ENCODE results near the gene LRRC8C. TPM values are rescaled to one million over a fixed set of nuclear protein-coding genes. Genes with fewer than 3 reads are reported as not detected.

Gene LRRC8C
- total RNA-seq, 1 donor: 10.8 TPM

- no peak overlapping the region for H3K4me3 ChIP-seq (ENCODE audit: low read depth, low read length)
- TF ChIP-seq CTCF (IDR thresholded peaks at IDR 0.05; ENCODE audit: insufficient read depth, low read depth, low read length): no peak
- DNase-seq (ENCODE audit: low read depth): no peak
These were observed 26.6 kb downstream of the LRRC8C start for GRCh38 chr1:89659322-89660081.

GRCh38 chr1:89660224-89661061 lies 27.5 kb downstream of the LRRC8C start:
- TF ChIP-seq CTCF (IDR thresholded peaks at IDR 0.05; ENCODE audit: insufficient read depth, low read depth, low read length): no peak
- peak; percentile 29 for DNase-seq (ENCODE audit: low read depth)
- H3K4me3 ChIP-seq (ENCODE audit: low read depth, low read length): no peak overlapping the region

GRCh38 chr1:89665941-89666340 lies 33.0 kb downstream of the LRRC8C start:
- no peak overlapping the region for H3K4me3 ChIP-seq (ENCODE audit: low read depth, low read length)
- no peak for TF ChIP-seq CTCF (IDR thresholded peaks at IDR 0.05; ENCODE audit: insufficient read depth, low read depth, low read length)
- DNase-seq (ENCODE audit: low read depth): no peak

- H3K4me3 ChIP-seq (ENCODE audit: low read depth, low read length): no peak overlapping the region
- no peak for TF ChIP-seq CTCF (IDR thresholded peaks at IDR 0.05; ENCODE audit: insufficient read depth, low read depth, low read length)
- DNase-seq (ENCODE audit: low read depth): no peak
These were observed 33.7 kb downstream of the LRRC8C start for GRCh38 chr1:89666640-89667039.

- H3K4me3 ChIP-seq (ENCODE audit: low read depth, low read length): no peak overlapping the region
- no peak for DNase-seq (ENCODE audit: low read depth)
- no peak for TF ChIP-seq CTCF (IDR thresholded peaks at IDR 0.05; ENCODE audit: insufficient read depth, low read depth, low read length)
These were observed 34.8 kb downstream of the LRRC8C start for GRCh38 chr1:89667691-89668090.

- no peak for TF ChIP-seq CTCF (IDR thresholded peaks at IDR 0.05; ENCODE audit: insufficient read depth, low read depth, low read length)
- H3K4me3 ChIP-seq (ENCODE audit: low read depth, low read length): no peak overlapping the region
- no peak for DNase-seq (ENCODE audit: low read depth)
These were observed 36.0 kb downstream of the LRRC8C start for GRCh38 chr1:89668961-89669360.

Measured in fibroblast of villous mesenchyme (primary cell).